Thymus (tissue), 11 donors: ENCODE data around the gene GRPEL2. TPM values are rescaled to one million over a fixed set of nuclear protein-coding genes. Genes with fewer than 3 reads are reported as not detected.
"Not testable (repeated sequence)": the region's sequence is repeated elsewhere in the genome, so short reads cannot be mapped to it uniquely, and the experiment has no call there.

ENCODE experiments used
- DNase-seq, 9 donors: peaks; one replicate each; pipeline ENCODE4 v3.0.0-alpha.2; 2013; ENCODE audit warnings: low spot score in 9 of 9, low read depth in 6 of 9, missing footprints in 1 of 9
- H3K27ac ChIP-seq, 2 donors: one replicate each; pipeline ENCODE4 v1.5.1; 2013; ENCODE audit warnings: control low read depth in 1 of 2, low read depth in 1 of 2, low read length in 1 of 2, mild to moderate bottlenecking in 1 of 2, moderate library complexity in 1 of 2
- H3K27me3 ChIP-seq, 2 donors: one replicate each; pipeline ENCODE4 v1.5.1; 2013; ENCODE audit warnings: low read length in 1 of 2; ENCODE audit not compliant: control insufficient read depth in 2 of 2, insufficient read depth in 1 of 2
- H3K36me3 ChIP-seq, 2 donors: one replicate each; pipeline ENCODE4 v1.5.1; 2013; ENCODE audit warnings: low read length in 1 of 2, mild to moderate bottlenecking in 1 of 2, moderate library complexity in 1 of 2; ENCODE audit not compliant: control insufficient read depth in 2 of 2, insufficient read depth in 2 of 2
- H3K4me1 ChIP-seq, 2 donors: one replicate each; pipeline ENCODE4 v1.5.1; 2013; ENCODE audit warnings: low read length in 2 of 2; ENCODE audit not compliant: control insufficient read depth in 2 of 2, insufficient read depth in 2 of 2
- H3K4me3 ChIP-seq, 2 donors: one replicate each; pipeline ENCODE4 v1.5.1; 2013; ENCODE audit warnings: low read length in 2 of 2, control low read depth in 1 of 2, mild to moderate bottlenecking in 1 of 2
- H3K9me3 ChIP-seq, 2 donors: one replicate each; pipeline ENCODE4 v1.5.1; 2013; ENCODE audit warnings: low read length in 1 of 2, mild to moderate bottlenecking in 1 of 2; ENCODE audit not compliant: control insufficient read depth in 2 of 2, insufficient read depth in 1 of 2
- WGBS: extraction: QIAGEN DNeasy Blood & Tissue Kit; methylation state at CpG from one replicate; pipeline ENCODE4 v1.1.7; 2013; 5-methylcytosine and 5-hydroxymethylcytosine counted together
- polyA plus RNA-seq: library from polyadenylated mRNA; stranded (reverse); fragments of 200-250 nt; gene quantifications from one replicate; pipeline ENCODE4 v1.2.3, GENCODE V29; 2013
- total RNA-seq: library from RNA; stranded (reverse); fragments of 120-200 nt; gene quantifications from one replicate; pipeline ENCODE4 v1.2.4, GENCODE V29; 2013
- donor health status: healthy.

The GRPEL2 gene
- total and polyA plus RNA-seq, 2 donors: 9.5 to 13.2 TPM

- WGBS: 98% methylated on average over 6 of the region's 6 CpGs
- not testable (repeated sequence) for H3K36me3 ChIP-seq, DNase-seq, H3K4me1 ChIP-seq, H3K4me3 ChIP-seq, H3K27me3 ChIP-seq, H3K9me3 ChIP-seq, H3K27ac ChIP-seq
These were observed 45.8 kb downstream of the GRPEL2 start for GRCh38 chr5:149391076-149391475.

- H3K4me1 ChIP-seq: peaks cover 0 to 5% of the 10 kb centered on the region in 2 donors
- no peaks in the 10 kb centered on the region for H3K27me3 ChIP-seq
- DNase-seq: no peak
- 98% methylated on average over 6 of the region's 6 CpGs for WGBS
- no peak overlapping the region for H3K4me3 ChIP-seq
- H3K9me3 ChIP-seq: no peaks in the 10 kb centered on the region
- H3K27ac ChIP-seq: no peak overlapping the region
- H3K36me3 ChIP-seq: no peaks in the 10 kb centered on the region
These were observed 46.2 kb downstream of the GRPEL2 start for GRCh38 chr5:149391524-149391923.

GRCh38 chr5:149392718-149393117, 47.4 kb downstream of the GRPEL2 start:
- H3K27me3 ChIP-seq: no peaks in the 10 kb centered on the region
- no peaks in the 10 kb centered on the region for H3K36me3 ChIP-seq

GRCh38 chr5:149394996-149395395, 49.7 kb downstream of the GRPEL2 start:
- H3K27me3 ChIP-seq, H3K4me3 ChIP-seq, H3K27ac ChIP-seq, H3K36me3 ChIP-seq, H3K9me3 ChIP-seq, DNase-seq, H3K4me1 ChIP-seq: not testable (repeated sequence)

More at GRCh38 chr5:149392718-149393117, 47.4 kb downstream of the GRPEL2 start:
- H3K9me3 ChIP-seq: no peaks in the 10 kb centered on the region
- 99% methylated on average over 19 of the region's 19 CpGs for WGBS
- no peaks in the 10 kb centered on the region for H3K4me1 ChIP-seq
- DNase-seq: no peak
- no peak overlapping the region for H3K4me3 ChIP-seq
- H3K27ac ChIP-seq: no peak overlapping the region

- WGBS: 97% methylated on average over 6 of the region's 6 CpGs
- no peaks in the 10 kb centered on the region for H3K9me3 ChIP-seq
- no peak overlapping the region for H3K27ac ChIP-seq
- H3K27me3 ChIP-seq: no peaks in the 10 kb centered on the region
- no peak for DNase-seq
- H3K36me3 ChIP-seq: no peaks in the 10 kb centered on the region
- H3K4me3 ChIP-seq: no peak overlapping the region
- H3K4me1 ChIP-seq: no peaks in the 10 kb centered on the region
These were observed 52.2 kb downstream of the GRPEL2 start for GRCh38 chr5:149397530-149397929.

- H3K4me3 ChIP-seq, DNase-seq, H3K36me3 ChIP-seq, H3K9me3 ChIP-seq, H3K27me3 ChIP-seq, H3K27ac ChIP-seq, H3K4me1 ChIP-seq: not testable (repeated sequence)
- WGBS: 92% methylated on average over 7 of the region's 7 CpGs
These were observed 53.5 kb downstream of the GRPEL2 start for GRCh38 chr5:149398747-149399266.

- no peaks in the 10 kb centered on the region for H3K27me3 ChIP-seq
- H3K4me3 ChIP-seq: no peak overlapping the region
- H3K9me3 ChIP-seq: no peaks in the 10 kb centered on the region
- no peaks in the 10 kb centered on the region for H3K36me3 ChIP-seq
- no peak for DNase-seq
- H3K27ac ChIP-seq: no peak overlapping the region
- H3K4me1 ChIP-seq: no peaks in the 10 kb centered on the region
These were observed 54.5 kb downstream of the GRPEL2 start for GRCh38 chr5:149399775-149400174.

- WGBS: 94% methylated on average over 6 of the region's 6 CpGs
- Histone ChIP-seq H3K27ac (no peak overlapping the region), H3K4me3 (no peak overlapping the region), H3K27me3 (no peaks in the 10 kb centered on the region), H3K9me3 (no peaks in the 10 kb centered on the region), H3K36me3 (no peaks in the 10 kb centered on the region), H3K4me1 (no peaks in the 10 kb centered on the region)
- no peak for DNase-seq
These were observed 55.0 kb downstream of the GRPEL2 start for GRCh38 chr5:149400304-149400703.

GRCh38 chr5:149401051-149401450, 55.8 kb downstream of the GRPEL2 start:
- WGBS: 97% methylated on average over 2 of the region's 2 CpGs
- Histone ChIP-seq H3K27me3 (no peaks in the 10 kb centered on the region), H3K36me3 (no peaks in the 10 kb centered on the region), H3K27ac (no peak overlapping the region), H3K9me3 (no peaks in the 10 kb centered on the region), H3K4me3 (no peak overlapping the region), H3K4me1 (no peaks in the 10 kb centered on the region)
- DNase-seq: no peak

- Histone ChIP-seq H3K9me3 (no peaks in the 10 kb centered on the region), H3K36me3 (no peaks in the 10 kb centered on the region), H3K27ac (no peak overlapping the region), H3K4me1 (no peaks in the 10 kb centered on the region), H3K27me3 (no peaks in the 10 kb centered on the region), H3K4me3 (no peak overlapping the region)
- DNase-seq: no peak
- 98% methylated on average over 3 of the region's 3 CpGs for WGBS
These were observed 57.0 kb downstream of the GRPEL2 start for GRCh38 chr5:149402291-149402690.
